ENCODE data around the gene SLC39A11.

SLC39A11 gene

DNA sequence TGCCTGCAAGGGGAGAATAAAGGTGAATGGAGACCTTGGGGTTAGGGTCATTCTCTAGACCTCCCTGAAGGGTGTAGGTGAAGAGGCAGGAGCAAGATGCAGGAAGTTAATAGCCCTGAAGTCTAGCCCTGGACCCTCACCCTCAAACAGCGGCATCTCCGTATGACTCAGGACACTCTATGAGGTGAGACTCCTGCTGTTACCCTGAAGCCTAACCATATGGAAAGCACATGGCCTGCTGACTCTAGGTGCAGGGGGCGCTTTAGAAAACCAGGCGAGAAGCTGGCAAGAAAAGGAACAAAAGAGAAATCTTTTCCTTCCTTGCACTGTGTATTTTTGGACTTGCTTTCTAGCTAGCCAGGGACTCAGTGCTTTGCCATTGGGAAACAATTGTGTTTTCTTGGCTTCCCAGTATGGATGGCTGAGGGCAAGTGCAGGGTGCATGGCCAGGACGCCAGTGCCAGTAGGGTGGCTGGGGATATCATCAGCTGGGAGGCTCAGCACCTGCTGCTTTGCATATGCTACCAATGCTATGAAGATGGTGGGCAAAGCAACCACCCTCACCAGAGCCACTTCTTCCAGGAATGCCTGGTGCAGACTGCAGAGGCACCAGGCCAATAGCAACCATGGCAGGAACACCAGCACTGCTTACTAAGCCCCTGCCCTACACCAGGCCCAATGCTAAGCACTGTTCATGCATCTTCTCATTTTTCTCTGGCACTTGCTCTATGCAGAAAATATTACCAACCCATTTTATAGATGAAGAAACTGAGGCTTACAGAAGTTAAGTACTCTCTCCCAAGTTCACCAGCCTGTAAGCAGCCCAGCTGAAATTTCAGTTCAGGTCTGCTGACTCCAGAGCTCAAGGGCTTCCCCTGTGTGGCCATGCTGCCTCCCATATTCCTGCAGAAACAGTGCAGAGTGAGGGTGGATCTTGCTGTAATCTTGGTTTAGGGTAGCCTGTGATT, 425.1 kb downstream of the SLC39A11 start:
- H3K9ac ChIP-seq (ENCODE audit: low read length), result no peak overlapping the region
- TF ChIP-seq, protein P1, sequence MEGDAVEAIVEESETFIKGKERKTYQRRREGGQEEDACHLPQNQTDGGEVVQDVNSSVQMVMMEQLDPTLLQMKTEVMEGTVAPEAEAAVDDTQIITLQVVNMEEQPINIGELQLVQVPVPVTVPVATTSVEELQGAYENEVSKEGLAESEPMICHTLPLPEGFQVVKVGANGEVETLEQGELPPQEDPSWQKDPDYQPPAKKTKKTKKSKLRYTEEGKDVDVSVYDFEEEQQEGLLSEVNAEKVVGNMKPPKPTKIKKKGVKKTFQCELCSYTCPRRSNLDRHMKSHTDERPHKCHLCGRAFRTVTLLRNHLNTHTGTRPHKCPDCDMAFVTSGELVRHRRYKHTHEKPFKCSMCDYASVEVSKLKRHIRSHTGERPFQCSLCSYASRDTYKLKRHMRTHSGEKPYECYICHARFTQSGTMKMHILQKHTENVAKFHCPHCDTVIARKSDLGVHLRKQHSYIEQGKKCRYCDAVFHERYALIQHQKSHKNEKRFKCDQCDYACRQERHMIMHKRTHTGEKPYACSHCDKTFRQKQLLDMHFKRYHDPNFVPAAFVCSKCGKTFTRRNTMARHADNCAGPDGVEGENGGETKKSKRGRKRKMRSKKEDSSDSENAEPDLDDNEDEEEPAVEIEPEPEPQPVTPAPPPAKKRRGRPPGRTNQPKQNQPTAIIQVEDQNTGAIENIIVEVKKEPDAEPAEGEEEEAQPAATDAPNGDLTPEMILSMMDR (IDR thresholded peaks at IDR 0.05; ENCODE audit: low read depth, low read length), result no peak
- TF ChIP-seq EZH2phosphoT487 (IDR thresholded peaks at IDR 0.05; ENCODE audit: low read depth), result no peak
- H3K36me3 ChIP-seq (replicated peaks; ENCODE audit: low read depth, low read length), result no peaks in the 10 kb centered on the region
- H4K20me1 ChIP-seq (ENCODE audit: insufficient read depth, low read length), result no peaks in the 10 kb centered on the region
- H3K27ac ChIP-seq (ENCODE audit: low read length), result no peak overlapping the region
- no peaks in the 10 kb centered on the region for H3K27me3 ChIP-seq (ENCODE audit: low read depth, low read length)
- no peak overlapping the region for H3K4me3 ChIP-seq (ENCODE audit: low read length)
- H2AFZ ChIP-seq (ENCODE audit: low read depth, low read length), result no peak overlapping the region
- no peak overlapping the region for H3K4me2 ChIP-seq (ENCODE audit: low read length)
- H3K9me3 ChIP-seq (ENCODE audit: insufficient read depth, low read length), result no peaks in the 10 kb centered on the region
- no peaks in the 10 kb centered on the region for H3K79me2 ChIP-seq (ENCODE audit: low read length)
- no peaks in the 10 kb centered on the region for H3K4me1 ChIP-seq (ENCODE audit: low read length)

DNA sequence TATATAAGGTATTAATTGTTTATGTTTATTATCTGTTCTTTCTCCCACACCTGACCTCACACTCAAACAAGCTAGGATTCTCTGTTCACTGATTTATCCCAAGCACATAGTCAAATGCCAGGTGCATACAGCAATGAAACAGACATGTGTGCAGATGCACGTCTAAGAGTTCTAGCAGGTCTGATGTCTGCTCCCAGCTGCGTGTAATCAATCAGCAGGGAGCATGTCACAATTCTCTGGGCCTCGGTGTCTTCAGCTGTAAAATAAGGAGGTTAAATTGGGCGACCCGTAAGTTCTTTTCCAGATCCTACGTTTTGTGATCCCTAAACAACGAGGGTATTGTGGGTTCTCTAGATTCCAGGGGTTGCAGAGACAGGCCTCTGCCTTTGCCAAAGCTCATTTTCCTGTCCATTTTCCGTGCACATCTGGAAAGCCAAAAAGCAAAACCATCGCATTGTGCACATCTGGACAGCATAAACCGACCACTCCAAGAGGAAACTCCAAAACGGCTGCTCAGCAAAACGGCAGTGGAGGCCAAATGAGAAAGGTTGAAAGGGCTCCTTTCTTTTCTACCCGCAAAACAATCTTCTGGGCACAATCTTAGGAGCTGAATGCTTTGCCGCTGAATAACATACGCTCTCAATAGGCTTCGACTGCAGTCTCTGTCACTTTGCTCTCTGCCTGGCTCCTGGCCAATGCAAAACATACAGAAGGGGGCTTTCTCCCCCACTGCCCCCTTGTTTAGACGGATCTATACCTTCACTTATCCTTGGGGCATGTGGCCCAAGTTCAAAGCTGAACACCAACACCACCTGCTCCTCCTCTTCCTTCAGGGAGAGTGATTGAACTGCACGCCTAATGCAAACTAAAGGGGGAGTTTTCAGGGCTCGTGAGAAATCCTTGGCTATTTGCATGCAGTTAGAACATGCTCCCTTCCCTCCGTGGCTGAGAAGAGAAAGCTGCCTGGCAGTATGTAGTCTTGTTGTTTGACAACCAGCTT, 426.3 kb downstream of the SLC39A11 start:
- Histone ChIP-seq H3K36me3 (replicated peaks; ENCODE audit: low read depth, low read length) (no peaks in the 10 kb centered on the region), H4K20me1 (ENCODE audit: insufficient read depth, low read length) (no peaks in the 10 kb centered on the region), H3K9ac (ENCODE audit: low read length) (no peak overlapping the region), H3K27ac (ENCODE audit: low read length) (no peak overlapping the region), H3K79me2 (ENCODE audit: low read length) (no peaks in the 10 kb centered on the region), H3K4me3 (ENCODE audit: low read length) (no peak overlapping the region), H2AFZ (ENCODE audit: low read depth, low read length) (no peak overlapping the region), H3K4me1 (ENCODE audit: low read length) (no peaks in the 10 kb centered on the region), H3K4me2 (ENCODE audit: low read length) (no peak overlapping the region), H3K9me3 (ENCODE audit: insufficient read depth, low read length) (no peaks in the 10 kb centered on the region), H3K27me3 (ENCODE audit: low read depth, low read length) (no peaks in the 10 kb centered on the region)
- TF ChIP-seq EZH2phosphoT487 (IDR thresholded peaks at IDR 0.05; ENCODE audit: low read depth), result no peak
- TF ChIP-seq, protein P1 (IDR thresholded peaks at IDR 0.05; ENCODE audit: low read depth, low read length), result no peak

- TF ChIP-seq EZH2phosphoT487 (IDR thresholded peaks at IDR 0.05; ENCODE audit: low read depth), result no peak
- TF ChIP-seq, protein P1 (IDR thresholded peaks at IDR 0.05; ENCODE audit: low read depth, low read length), result no peak
- H3K9ac ChIP-seq (ENCODE audit: low read length), result no peak overlapping the region
- no peak overlapping the region for H3K27ac ChIP-seq (ENCODE audit: low read length)
- no peak overlapping the region for H2AFZ ChIP-seq (ENCODE audit: low read depth, low read length)
- no peaks in the 10 kb centered on the region for H3K9me3 ChIP-seq (ENCODE audit: insufficient read depth, low read length)
- H3K4me2 ChIP-seq (ENCODE audit: low read length), result no peak overlapping the region
- H4K20me1 ChIP-seq (ENCODE audit: insufficient read depth, low read length), result no peaks in the 10 kb centered on the region
- no peaks in the 10 kb centered on the region for H3K27me3 ChIP-seq (ENCODE audit: low read depth, low read length)
- no peaks in the 10 kb centered on the region for H3K4me1 ChIP-seq (ENCODE audit: low read length)
- no peaks in the 10 kb centered on the region for H3K36me3 ChIP-seq (replicated peaks; ENCODE audit: low read depth, low read length)
- no peaks in the 10 kb centered on the region for H3K79me2 ChIP-seq (ENCODE audit: low read length)
- H3K4me3 ChIP-seq (ENCODE audit: low read length), result no peak overlapping the region
These were observed 429.7 kb downstream of the SLC39A11 start for GRCh38 chr17:72662827-72663190.

All from OCI-LY3 (cell line).